Stimulated activated CD8-positive, alpha-beta memory T cell treated with anti-CD3 and anti-CD28 coated beads, Interleukin-12 subunit alpha, Interleukin-12 subunit beta, amount 100 ng/mL, for 4 hours (primary cell): ENCODE measurements around the gene CARD8.
"Not testable (repeated sequence)": the region's sequence is repeated elsewhere in the genome, so short reads cannot be mapped to it uniquely, and the experiment has no call there.

Source experiments
- DNase-seq: peaks from one replicate; pipeline ENCODE4 v3.0.0-alpha.2; 2020; ENCODE audit warnings: low read depth

The CARD8 gene

GRCh38 chr19:48260359-48260714 lies 4.6 kb upstream of the CARD8 start:
- DNase-seq = not testable (repeated sequence)

DNA sequence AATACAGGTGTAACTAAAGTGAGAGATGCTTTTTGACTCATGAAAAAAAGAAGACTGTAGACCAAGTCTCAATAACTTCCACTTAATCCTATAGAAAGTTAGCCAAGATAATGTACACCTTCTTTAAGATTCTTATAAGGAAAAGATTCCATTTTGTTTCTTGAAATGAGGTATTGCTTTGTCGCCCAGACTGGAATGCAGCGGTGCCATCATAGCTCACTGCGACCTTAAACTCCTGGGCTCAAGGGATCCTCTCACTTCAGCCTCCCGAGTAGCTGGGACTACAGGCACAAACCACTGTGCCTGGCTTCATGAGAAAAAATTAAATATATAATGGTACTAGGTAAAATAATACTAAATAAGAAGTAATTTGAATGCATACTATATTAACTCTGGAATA lies 3.3 kb upstream of the CARD8 start:
- not testable (repeated sequence) for DNase-seq

GRCh38 chr19:48258350-48258749 lies 2.6 kb upstream of the CARD8 start:
- DNase-seq = no peak

DNA sequence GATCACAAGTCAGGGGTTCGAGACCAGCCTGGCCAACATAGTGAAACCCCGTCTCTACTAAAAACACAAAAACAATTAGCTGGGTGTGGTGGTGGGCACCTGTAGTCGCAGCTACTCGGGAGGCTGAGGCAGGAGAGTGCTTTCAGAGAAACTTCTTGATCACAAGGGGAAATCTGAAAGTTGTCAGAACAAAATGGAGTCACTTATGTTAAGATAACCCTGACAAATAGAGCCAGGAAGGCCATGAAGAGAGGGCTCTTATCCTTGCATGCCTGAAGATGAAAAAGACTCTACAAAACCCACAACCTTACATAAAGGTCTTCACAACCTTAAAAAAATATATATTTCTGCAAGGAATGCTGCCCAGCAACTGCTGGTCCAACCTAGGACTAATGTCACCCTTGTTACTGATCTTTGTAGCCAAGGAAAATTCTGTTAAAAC lies 1.2 kb downstream of the CARD8 start:
- DNase-seq = no peak

DNA sequence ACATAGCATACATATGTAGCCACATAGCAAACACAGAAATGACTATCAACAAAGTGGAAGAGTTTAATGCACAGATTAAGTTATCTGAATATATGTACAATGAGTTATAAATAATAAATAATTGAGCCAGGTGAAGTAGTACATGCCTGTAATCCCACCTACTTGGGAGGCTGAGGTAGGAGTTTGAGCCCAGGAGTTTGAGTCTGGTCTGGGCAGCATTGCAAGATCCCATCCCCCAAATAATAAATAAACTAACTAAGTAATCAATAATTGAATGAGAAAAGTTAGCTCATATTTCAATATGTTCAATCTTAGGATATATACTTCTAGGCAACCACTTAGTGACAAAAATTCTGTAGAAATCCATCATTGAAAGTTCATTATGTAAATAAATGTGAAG lies 1.7 kb downstream of the CARD8 start:
- DNase-seq = no peak

- no peak for DNase-seq
Observed at GRCh38 chr19:48252609-48253008, 3.1 kb downstream of the CARD8 start.

GRCh38 chr19:48250290-48251025 lies 5.3 kb downstream of the CARD8 start:
- no peak for DNase-seq

DNA sequence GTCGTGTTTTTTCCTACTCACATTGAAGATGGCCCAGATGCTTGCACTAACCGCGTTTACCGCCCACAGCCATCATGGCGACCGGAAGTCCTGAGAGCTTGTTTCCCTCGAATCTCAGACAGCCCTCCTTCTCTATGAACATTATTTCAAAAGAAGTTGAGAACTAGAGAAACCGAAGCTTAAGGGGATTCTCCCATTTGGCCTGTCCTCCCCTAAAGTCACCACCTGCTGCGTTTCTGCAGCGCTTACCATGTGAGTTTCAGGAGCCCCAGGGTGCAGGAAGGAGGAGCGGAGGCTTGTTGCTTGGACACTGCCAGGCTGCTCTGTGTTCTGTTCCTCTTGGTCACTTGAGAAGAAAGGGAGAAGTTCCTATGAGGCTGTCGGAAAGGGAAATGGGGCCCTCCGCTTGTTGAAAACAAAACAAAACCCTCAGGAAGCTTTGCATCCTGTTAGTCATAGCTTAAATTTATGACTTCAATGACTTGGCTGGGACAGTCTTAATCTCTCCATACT lies 6.2 kb downstream of the CARD8 start:
- DNase-seq = peak; percentile 47

DNA sequence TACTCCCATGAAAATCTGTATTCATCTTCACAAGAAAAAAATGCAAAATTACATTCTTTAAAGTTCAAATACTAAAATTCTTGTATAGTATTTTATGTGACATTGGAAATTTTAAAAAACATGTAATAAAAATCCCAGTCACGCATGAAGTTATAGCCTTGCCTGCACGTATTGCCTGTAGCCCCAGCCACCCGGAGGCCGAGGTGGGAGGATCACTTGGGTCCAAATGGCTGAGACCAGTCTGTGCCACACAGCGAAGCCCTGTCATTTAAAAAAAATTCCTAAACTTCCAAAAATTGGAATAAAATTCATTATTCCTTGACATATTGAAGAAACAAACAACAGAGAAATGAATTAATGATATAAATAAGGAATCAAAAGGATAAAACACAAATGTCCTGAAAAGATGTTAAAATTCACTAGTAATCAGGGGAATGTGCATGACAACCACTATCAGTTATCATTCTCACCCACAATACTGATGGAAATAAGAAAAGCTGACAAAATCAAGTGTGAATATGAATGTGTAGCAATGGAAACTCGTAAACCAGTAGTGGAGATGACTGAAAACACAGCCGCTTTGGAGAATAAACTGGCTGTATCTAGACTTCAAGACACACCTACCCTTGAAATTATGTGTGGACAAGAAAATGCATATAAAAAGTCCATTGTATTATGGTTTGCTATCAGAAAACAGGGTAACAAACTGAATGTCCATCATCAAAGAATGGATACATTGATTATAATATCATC lies 7.5 kb downstream of the CARD8 start:
- DNase-seq = no peak

DNA sequence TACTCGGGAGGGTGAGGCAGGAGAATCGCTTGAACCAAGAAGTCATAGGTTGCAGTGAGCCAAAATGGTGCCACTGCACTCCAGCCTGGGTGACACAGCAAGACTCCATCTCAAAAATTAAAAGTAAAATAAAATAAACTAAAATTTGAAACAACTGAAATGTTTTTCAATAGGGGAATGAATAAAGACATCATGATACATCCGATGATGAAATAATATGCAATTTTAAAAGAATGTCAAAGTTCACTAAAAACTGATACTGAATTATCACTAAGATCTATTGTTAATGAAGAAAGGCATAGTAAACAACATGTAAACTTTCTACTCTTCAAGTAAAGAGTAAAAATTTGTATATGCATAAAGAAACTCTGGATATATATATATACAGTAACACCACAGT lies 8.5 kb downstream of the CARD8 start:
- DNase-seq = no peak

DNA sequence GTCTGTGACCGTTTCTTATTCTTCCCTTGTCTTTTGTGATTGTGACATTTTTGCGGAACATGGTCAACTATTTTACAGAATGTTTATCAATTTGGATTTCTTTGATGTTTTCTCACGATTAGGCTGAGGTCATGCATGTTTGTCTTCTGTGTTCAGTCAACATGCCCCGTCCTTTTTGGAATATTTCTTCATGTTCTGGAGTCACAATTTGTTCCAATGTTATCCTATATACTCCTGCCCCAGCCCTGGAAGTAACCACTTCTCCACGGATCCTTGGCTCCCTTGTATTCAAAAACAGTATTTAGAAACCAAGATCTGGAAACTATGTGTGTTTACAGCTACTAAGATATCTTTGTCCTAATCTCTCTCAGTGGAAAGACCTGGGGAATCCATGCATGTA lies 9.6 kb downstream of the CARD8 start:
- DNase-seq = no peak

GRCh38 chr19:48244281-48244680 lies 11.4 kb downstream of the CARD8 start:
- no peak for DNase-seq

GRCh38 chr19:48241771-48242170 lies 13.9 kb downstream of the CARD8 start:
- not testable (repeated sequence) for DNase-seq

GRCh38 chr19:48239582-48240141 lies 16.1 kb downstream of the CARD8 start:
- DNase-seq = no peak

DNA sequence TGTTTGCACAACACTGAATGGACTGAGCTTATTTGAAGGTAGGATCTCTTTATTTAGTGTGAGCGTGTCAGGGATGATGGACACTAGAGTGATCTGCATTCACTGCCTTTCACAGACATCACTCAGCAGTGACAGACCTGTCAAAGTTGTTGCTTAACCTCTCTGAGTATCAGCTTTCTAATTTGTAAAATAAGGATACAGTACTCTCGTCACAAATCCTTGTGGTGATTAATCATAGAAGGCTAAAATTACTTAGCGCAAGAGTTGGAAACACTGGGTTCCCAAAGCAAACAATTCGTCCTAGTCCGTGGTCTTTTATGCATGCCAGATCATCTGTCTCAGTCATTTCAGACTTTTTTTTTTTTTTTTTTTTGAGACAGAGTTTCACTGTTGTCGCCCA lies 16.6 kb downstream of the CARD8 start:
- no peak for DNase-seq

GRCh38 chr19:48237057-48237456 lies 18.7 kb downstream of the CARD8 start:
- DNase-seq = no peak

DNA sequence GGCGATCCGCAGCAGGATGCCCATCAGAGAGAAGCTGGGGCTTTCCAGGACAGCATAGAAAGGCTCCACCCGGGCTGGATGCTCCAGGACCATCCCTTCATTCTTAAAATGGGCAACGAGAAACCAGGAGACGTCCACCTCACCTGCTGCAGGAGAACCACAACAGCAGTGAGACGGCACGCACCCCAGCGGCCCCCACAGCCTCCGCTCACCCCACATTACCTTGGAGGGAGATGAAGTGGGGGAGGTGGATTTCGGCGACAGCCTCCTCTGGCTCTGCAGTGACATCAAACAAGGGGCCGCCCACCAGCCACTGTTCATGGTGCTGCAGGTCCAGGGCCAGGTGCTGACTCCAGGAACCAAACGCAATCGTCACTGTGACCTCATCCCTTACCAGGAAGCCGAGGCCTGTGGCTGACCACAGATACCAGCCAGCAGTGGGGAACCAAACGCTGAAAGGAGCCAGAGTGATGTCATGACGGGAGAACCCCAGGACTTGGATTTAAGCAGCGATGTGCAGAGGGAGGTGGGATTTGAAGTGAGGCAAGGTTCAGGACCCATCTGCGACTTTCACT lies 25.1 kb downstream of the CARD8 start:
- DNase-seq = no peak

GRCh38 chr19:48221628-48222027 lies 34.1 kb downstream of the CARD8 start:
- DNase-seq = no peak

GRCh38 chr19:48220784-48221183 lies 34.9 kb downstream of the CARD8 start:
- DNase-seq = not testable (repeated sequence)

DNA sequence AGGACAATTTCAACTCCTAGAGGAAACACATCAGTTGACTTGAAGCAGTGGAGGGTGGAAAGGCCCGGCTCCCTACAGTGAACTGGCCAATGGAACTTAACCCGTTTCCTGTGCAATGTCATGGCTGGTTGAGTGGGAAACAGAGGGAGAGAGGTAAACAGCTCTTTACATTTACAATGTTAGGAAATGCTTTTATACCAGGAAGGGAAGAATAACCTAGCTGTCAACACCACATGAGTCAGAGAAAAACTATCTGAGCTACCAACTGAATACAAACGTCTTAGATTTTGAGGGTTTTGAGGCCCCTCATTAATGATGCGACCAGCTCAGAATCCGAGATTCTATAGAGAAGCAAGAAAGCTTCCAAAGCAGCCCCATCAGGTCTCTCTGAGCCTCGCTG lies 36.7 kb downstream of the CARD8 start:
- no peak for DNase-seq

DNA sequence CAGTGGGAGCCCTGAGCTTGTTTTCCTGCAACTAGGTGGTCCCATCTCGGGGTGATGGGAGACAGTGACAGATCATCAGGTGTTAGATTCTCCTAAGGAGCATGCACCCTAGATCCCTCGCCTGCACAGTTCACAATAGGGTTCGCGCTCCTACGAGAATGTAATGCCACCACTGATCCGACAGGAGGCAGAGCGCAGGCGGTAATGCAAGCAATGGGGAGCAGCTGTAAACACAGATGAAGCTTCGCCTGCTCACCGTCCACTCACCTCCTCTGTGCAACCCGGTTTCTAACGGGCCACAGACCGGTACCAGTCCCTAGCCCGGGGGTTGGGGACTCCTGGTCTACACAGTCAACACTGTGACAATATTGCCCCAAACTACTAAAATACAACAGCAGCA lies 38.8 kb downstream of the CARD8 start:
- DNase-seq = no peak

DNA sequence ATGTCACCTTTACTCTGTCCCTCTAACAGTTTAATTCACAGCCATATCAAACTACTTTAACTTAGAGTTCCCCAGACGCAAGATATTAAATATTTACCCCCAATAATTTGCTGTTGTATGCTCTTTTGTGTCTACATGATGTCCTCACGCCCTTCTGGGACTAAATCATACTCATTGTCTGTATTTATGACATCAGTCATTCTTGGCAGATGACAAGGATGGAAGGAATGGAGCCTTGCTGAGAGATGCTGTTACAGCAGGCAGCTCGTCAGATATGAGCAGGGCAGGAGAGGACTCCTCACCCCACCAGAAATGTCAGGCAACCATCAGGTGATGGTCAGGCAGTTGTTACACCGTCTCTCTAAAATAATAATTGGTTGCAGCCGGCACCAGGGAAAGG lies 41.8 kb downstream of the CARD8 start:
- DNase-seq = no peak

DNA sequence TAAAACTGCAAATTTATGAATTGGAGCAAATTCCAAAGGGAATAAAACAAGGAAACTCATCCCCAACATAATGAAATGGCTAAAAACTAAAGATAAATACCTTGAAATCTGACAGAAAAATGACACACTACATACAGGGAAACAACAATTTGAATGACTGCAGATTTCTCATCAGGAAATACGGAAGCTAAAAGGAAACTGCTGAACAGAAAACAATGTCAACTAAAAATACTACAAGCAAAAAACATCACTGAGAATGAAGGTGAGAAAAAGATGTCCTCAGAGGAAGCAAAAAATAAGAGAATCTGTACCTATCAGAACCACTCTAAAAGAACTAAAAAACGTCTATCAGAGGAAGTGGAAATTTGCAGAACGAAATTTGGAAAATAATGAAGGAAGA lies 45.7 kb downstream of the CARD8 start:
- DNase-seq = no peak
